Frontal cortex (tissue), 4 donors: ENCODE measurements around the gene ERBIN. TPM values are rescaled to one million over a fixed set of nuclear protein-coding genes. Genes with fewer than 3 reads are reported as not detected.
"Not testable (repeated sequence)": the region's sequence is repeated elsewhere in the genome, so short reads cannot be mapped to it uniquely, and the experiment has no call there.

Source experiments
- DNase-seq, 2 donors: peaks; one replicate each; pipeline ENCODE4 v3.0.0; 2012; ENCODE audit warnings: low spot score in 2 of 2
- FAIRE-seq: peaks from 2 replicates; lab custom pipeline; 2012; peaks lifted over from hg19 to GRCh38; lab: Jason Lieb, UNC
- total RNA-seq: library from RNA; depleted of rRNA; stranded (reverse); fragments of >200 nt; gene quantifications from one replicate; pipeline ENCODE4 v1.2.3, GENCODE V29; 2014
- donor health status: control.
- donor health status: control.
- donor health status: control.

Gene ERBIN
- total RNA-seq, 1 donor from 2014 or later: 83.2 TPM

DNA sequence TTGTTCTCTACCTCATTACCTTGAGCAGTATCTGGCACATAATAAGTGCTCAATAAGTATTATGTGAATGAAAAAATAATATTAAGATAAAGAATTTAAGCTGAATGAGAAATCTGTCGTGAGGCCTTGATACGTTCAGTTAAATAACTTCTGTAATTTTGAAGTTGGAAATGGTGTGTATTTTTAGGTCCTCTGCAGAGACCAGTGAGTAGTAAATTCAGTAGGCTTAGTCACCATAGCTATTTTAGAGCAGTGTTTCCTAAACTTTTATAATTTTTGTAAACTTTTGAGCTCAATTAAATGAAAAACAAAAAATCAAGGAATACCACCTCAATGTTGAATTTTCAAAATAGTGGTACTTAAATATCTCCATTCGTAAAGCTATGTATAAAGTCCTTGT, 25.0 kb downstream of the ERBIN start:
- FAIRE-seq: no peak

DNA sequence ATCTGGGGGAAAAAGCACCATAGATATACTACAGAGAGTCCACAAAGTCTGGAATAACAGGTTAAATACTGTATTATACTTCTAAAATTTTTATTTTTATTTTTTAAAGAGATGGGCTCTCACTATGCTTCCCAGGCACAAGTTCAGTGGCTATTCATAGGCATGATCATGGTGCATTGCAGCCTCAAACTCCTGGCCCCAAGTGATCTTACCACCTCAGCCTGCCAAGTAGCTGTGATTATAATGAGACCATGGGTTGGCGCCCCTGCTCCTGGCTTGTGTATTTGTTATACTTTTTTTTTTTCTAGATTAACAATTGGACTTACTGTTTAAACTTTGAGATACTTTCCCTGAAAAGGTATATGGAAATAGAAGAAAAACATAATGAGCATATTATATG, 25.9 kb downstream of the ERBIN start:
- DNase-seq: no peak
- no peak for FAIRE-seq

More for the DNA sequence above, 25.0 kb downstream of the ERBIN start:
- DNase-seq: no peak

- no peak for FAIRE-seq
- DNase-seq: no peak
Observed at GRCh38 chr5:65954200-65954599, 27.8 kb downstream of the ERBIN start.

DNA sequence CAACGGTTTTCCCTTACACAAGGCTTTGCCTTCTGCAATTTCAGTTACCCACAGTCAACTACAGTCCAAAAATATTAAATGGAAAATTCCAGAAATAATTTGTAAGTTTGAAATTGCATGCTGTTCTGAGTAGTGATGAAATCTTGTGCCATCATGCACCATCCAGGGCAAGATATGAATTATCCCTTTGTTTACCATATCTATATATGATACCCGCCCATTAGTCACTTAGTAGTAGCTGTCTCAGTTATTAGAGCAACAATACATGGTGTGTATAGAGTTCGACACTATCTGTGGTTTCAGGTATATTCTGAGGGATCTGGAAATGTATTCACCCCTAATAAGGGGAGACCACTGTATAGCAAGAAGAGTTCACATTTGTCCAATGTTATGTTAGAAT, 29.4 kb downstream of the ERBIN start:
- DNase-seq (no peak), FAIRE-seq (no peak)

DNA sequence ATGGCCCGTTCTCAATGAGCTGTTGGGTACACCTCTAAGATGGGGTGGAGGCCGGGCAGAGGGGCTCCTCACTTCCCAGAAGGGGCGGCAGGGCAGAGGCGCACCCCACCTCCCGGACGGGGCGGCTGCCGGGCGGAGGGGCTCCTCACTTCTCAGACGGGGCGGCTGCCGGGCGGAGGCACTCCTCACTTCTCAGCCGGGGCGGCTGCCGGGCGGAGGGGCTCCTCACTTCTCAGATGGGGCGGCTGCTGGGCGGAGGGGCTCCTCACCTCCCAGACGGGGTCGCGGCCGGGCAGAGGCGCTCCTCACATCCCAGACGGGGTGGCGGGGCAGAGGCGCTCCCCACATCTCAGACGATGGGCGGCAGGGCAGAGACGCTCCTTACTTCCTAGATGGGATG, 31.3 kb downstream of the ERBIN start:
- DNase-seq, FAIRE-seq: not testable (repeated sequence)

- no peak for DNase-seq
- no peak for FAIRE-seq
Observed at GRCh38 chr5:65961633-65962032, 35.3 kb downstream of the ERBIN start.

- no peak for DNase-seq
- FAIRE-seq: no peak
Observed at GRCh38 chr5:65967288-65968066, 41.1 kb downstream of the ERBIN start.

- FAIRE-seq (no peak), DNase-seq (no peak)
Observed at GRCh38 chr5:65969539-65970393, 43.4 kb downstream of the ERBIN start.

DNA sequence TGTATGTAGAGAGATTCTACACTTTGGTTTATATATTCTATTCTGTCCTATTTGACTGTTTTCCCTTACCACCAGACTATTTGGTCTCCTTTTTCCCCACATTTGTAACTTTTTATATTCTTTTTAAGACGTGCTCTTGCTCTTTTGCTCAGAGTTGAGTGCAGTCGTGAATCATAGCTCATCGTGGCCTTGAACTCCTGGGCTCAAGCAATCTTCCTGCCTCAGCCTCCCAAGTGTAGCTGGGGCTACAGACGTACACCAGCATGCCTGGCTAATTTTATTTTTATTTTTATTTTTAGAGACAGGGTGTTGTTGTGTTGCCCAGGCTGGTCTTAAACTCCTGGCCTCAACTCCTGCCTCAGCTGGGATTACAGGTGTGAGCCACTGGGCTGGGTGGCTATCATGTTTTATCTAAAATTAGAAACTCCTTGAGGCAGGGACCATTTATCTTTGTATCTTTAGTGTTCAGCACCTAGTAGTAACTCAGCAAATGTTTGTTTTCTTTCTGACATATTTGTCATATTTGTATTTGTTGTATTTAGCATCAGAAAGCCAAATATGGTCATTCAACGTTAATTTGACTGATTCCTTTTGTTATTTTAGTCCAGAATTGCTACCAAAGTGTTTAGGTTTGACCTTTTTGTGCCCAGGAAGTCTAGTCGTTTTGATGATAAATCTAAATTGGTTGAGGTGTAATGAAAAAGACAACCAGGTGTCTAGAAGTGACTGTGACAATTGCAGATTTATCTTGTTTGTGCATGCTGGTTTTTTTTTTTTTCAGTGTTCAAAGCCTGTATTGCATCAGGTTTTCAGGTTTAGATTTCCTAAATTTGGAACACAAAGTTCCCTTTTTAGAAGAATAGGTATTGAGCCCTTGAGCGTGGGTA, 44.3 kb downstream of the ERBIN start:
- no peak for FAIRE-seq
- no peak for DNase-seq

- FAIRE-seq: no peak
- no peak for DNase-seq
Observed at GRCh38 chr5:65971643-65972042, 45.3 kb downstream of the ERBIN start.

GRCh38 chr5:65972896-65973295, 46.5 kb downstream of the ERBIN start:
- DNase-seq, FAIRE-seq: not testable (repeated sequence)

DNA sequence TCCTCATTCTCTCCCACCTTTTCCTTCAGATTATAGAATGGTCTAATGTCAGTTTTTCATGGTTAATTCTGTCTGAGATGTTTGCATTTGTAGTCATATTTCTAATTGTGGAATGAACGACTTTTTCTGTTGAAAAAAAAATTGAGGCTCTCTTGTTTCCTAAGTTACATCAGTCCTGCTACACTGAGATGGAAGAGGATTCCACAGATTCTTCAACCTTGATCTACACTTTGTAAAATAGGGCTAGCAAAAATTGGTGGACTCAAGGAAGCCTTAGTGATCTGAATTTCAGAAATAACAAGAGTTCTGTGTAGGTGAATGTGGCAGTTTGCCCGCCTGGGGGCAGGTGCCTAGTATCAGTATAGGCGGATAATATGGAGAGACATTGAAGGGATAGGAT, 51.9 kb downstream of the ERBIN start:
- FAIRE-seq (no peak), DNase-seq (no peak)

GRCh38 chr5:65981548-65981947, 55.2 kb downstream of the ERBIN start:
- DNase-seq (no peak), FAIRE-seq (no peak)

DNA sequence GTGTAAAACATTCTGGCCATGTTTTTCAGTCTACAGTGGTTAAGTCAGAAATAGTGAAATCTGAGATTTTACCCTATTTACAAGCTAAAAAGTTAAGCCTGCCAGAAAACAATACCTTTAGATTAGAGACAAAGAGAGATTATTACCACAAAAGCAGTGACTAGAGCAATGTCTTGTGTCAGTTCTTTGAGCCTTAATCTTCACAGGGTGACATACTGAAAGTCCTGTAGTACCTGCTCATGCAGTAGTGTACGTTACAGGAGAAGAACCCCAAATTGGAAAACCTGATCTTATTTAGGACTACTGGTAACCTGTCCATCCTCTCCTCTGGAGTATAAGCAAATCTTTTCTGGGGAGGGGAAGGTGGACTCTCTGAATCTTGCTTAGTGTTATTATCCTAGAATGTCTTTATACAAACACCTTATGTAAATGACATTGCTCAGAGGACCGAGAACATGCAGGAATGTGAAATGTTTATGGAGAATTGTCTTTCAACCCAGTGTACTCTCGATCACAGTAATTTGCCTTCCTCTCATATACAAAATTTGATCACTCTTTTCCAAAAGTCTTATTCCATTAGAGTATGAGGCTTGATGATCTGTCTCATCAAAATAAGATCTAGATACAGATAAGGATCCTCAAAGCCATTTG, 55.7 kb downstream of the ERBIN start:
- DNase-seq (no peak), FAIRE-seq (no peak)

GRCh38 chr5:65982635-65983034, 56.3 kb downstream of the ERBIN start:
- DNase-seq (no peak), FAIRE-seq (no peak)

DNA sequence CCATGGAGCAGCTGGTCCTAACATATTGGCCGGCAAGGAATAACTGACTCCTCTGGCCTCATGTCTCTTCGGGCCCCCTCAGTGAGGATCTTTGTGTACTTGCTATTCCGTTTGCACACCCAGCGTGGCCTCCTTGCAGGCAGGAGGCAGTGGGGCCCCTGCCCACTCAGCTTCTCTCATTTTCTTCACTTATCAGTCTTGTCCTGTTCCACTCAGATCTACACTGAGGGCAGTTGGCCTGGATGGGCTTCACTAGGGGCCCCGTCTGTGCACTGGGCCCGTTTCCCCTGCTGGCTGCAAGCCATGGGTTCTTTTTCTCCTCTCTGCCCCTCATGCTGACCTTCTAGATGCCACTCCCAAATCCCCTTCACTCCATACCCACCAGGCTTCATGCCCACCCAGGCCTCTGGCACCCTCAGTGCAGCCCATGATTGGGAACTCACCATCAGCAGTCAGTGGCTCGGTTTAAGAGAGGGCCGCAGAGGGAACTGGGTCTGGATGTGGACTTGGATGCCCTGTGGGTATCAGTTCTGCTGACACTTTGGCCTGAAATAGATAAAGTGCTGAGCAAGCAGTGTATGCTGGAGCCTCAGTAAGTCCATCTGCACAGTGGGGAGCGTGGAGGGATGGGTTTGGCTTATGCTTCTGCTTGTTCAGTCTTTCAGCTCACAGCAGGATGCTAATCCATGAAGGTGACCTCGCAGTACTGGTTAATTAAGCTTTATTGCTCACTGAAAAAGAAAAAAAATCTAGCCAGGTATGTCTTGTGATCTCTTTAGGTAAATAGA, 57.9 kb downstream of the ERBIN start:
- FAIRE-seq (no peak), DNase-seq (no peak)

GRCh38 chr5:65986050-65986451, 59.7 kb downstream of the ERBIN start:
- FAIRE-seq: no peak
- no peak for DNase-seq

- DNase-seq (no peak), FAIRE-seq (no peak)
Observed at GRCh38 chr5:65986796-65987195, 60.4 kb downstream of the ERBIN start.

DNA sequence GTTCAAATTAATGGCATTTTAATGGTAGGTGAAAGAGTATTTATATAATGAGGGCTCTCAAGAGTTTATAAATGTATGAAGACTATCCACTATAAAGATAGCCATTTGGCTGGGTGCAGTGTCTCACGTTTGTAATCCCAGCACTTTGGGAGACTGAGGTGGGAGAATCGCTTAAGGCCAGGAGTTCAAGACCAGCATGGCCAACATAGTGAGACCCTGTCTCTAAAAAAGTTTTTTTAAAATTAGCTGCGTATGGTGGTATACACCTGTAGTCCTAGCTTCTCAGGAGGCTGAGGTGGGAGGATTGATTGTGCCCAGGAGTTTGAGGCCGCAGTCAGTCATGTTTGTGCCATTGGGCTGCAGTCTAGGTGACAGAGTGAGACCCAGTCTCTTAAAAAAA, 61.6 kb downstream of the ERBIN start:
- DNase-seq: no peak
- no peak for FAIRE-seq
